GM10847 (cell line): ENCODE data around the gene ZBP1.

Experiments
- POLR2A ChIP-seq: IDR thresholded peaks from 2 replicates; pipeline ENCODE4 v1.6.1; 2011; ENCODE audit not compliant: insufficient read length; ENCODE audit errors: extremely low read depth

ZBP1 gene

DNA sequence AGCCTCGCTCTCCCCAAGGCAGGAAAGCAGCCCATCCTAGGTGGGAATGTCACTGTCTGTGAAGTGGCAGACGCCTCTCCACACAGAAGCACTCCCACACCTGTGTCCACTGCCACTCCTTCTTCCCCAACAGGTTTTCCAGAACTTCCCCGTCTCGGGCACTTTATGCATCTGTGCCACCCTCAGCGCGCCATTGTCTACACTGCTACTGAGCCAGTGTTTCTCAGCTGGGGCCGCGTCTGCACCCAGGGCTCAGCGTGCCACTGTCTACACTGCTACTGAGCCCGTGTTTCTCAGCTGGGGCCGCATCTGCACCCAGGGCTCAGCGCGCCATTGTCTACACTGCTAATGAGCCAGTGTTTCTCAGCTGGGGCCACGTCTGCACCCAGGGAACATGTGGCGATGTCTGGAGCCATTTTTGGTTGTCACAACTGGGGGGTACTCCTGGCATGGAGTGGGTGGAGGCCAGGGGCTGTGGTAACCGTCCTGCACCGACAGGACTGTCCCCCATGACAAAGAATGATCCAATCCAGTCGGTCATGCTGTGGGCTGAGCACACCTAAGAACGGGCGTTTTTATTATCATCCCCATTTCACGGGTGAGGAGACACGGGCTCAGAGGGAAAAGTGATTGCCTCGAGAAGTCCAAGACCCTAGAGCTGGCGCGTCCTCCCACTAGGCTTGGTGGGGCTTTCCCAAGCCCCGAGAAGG, 41.7 kb upstream of the ZBP1 start:
- TF ChIP-seq POLR2A = no peak

GRCh38 chr20:57660922-57661745, 40.9 kb upstream of the ZBP1 start:
- TF ChIP-seq POLR2A = no peak

GRCh38 chr20:57660181-57660921, 40.1 kb upstream of the ZBP1 start:
- TF ChIP-seq POLR2A = no peak

DNA sequence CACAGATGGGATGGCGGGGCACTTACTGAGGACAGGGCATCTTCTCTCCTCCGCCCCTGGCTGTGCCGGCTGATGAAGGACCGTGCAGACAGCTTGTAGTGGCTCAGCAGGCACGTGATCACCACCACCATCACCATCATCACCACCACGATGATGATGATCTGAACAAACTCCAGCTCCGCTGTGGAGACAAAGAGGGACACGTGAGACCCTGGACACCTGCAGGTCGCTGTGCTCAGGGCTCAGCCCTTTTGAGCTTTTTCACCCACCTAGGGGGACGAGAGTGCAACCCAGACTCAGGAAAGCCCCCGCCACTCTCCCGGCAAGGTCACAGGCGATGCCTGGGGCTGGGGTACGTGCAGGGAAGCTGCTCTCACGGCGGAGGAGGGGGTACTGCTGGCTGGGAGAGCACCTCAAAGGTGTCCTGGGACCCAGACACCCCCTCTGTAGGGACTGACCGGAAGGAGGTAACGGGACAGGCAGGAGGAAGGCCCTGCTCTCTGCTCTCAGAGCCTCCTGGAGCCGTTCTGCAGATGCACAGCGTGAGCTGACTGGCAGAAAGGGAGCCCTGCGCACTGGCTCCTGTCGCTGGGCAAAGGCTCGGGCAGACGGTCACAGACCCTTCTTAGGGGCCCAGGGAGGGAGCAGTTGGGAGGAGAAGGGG, 39.4 kb upstream of the ZBP1 start:
- no peak for TF ChIP-seq POLR2A

DNA sequence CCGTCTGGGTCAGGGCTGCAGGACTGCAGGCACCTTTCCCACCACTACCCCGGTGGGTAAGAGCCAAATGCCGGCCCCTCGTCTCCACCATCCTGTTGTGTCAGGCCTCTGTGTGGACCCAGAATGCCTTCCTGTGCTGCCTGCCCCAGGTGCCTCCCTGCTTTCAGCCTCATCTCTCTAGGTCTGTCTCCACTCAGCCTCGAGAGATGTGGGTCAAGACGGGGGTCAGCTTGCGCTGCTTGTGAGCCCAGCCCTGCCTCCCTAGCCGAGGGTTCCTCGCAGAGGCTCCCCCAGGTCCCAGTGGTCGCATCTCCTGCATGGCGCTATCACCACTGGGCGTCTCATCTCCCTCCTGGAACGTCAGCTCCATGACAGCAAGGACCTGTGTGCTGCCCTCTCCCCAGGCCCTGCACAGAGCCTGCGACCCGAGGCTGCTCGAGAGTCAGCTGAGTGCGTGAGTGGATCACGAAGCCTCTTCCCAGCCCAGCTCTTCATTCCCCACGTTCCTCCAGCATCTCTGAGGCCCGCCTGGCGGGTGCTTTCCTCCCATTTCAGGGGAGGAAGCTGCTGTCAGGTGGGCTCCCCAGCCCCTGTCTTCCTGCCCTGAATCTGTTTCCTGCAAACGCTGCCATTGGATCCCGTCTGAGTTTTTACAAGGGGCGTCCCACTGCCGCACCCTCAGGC, 38.7 kb upstream of the ZBP1 start:
- no peak for TF ChIP-seq POLR2A

GRCh38 chr20:57658447-57658832, 38.2 kb upstream of the ZBP1 start:
- no peak for TF ChIP-seq POLR2A

GRCh38 chr20:57657535-57658446, 37.6 kb upstream of the ZBP1 start:
- TF ChIP-seq POLR2A = no peak

- no peak for TF ChIP-seq POLR2A
Observed at GRCh38 chr20:57656821-57657534, 36.8 kb upstream of the ZBP1 start.

DNA sequence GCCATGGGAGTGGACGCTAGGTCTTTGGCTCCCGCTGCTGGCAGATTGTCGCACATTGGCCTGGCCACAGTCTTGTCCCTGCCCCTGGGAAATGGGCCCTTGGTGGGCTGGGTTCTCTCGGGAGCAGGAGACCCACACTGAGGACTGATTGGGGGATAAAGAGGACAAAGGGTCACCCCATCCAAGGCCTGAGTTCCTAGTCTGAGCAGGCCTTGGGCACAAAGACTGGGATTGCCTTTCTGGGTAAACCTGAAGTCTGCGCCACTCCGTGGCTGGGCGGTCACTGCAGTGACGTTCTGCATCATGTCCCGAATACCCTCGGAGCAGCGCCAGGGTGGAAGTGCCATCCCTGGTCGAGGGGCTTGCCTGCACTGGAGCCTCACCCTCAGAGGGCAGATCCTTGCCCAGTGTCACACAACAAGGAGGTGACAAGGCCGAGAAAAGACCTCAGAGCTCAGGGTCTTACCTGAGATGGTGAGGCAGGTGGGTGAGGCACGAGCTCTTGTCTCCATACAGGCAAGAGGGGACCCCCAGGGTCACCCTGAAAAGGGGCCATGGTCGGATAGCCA, 36.1 kb upstream of the ZBP1 start:
- TF ChIP-seq POLR2A = no peak

DNA sequence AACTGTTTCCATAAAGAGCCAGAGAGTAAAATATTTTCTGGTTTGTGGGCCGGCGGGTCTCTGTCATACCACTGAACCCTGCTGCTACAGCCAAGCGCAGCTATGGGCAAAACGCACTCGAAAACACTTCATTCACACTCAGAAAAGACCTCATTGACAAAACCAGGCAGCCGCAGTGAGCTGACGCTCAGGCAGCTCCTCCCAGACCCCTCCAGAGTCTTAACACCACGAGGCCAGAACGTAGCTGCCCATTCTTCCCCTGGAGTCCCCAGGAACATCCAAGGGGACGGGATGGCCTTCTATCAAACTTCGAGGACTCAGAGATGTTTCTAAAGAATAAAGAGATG, 35.6 kb upstream of the ZBP1 start:
- no peak for TF ChIP-seq POLR2A

DNA sequence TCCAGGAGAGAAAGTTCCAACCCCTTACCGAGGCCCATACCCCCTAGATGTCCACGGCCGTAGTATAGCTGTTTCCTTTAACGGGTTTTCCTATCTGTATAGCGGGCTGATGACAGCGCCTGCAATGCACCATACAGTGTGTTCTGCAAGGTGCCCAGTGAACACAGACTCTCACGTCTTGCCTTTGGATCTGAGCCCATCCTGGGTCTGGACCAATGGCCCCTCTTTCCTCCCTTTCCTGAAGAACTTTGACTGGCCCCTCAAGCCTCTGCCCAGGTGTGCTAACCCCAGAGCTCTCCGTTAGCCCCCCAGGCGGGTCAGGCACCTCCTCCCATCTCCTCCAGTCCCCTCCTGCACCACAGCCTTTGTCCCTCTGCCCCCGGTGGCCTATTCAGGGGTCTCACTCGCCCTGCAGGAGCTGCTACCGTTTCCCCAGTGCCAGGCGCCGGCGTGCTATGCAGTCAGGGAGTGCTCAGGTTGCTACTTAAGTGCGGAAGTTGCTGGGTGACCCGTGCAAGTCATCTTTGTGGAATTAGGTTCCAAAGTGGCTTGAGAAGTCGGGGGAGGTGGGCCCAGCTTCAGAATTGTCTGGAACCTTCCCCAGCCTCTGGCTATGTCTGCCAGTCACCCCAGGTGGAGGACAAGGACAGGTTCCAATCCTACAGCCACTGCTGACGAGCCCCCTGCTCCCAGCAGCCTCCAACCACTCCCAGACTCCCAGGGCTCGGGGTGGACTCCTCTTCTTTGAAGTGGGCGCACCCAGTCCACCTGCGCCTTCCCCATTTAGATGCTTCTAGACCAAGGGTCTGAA, 35.0 kb upstream of the ZBP1 start:
- no peak for TF ChIP-seq POLR2A

- no peak for TF ChIP-seq POLR2A
Observed at GRCh38 chr20:57654363-57654997, 34.3 kb upstream of the ZBP1 start.

DNA sequence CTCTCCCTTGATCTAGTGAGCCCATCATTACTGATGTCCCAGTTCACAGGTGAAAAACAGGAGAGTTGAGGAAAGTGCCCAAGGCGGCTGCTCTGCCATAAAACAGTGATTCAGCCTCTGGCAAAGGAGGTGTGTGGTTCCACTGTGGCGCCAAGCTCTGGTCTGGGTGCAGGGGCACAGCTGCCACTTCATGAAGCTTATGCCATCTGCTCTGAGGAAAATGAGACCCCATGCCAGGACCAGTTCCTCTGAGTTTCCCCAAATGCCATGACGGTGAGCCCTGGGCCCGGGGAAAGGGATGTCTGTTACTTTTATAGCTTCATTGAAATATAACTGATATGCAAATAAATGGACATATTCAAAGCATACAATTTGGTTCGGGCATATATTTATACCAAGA, 33.7 kb upstream of the ZBP1 start:
- no peak for TF ChIP-seq POLR2A
